Spinal cord (tissue), 10 donors: Measurements from ENCODE around the gene MAP3K20. TPM values are rescaled to one million over a fixed set of nuclear protein-coding genes. Genes with fewer than 3 reads are reported as not detected.

Experiments
- DNase-seq, 6 donors: peaks; one replicate each; pipeline versions ENCODE4 v3.0.0 to v3.0.0-alpha.2; 2013 to 2015; ENCODE audit warnings: low spot score in 6 of 6, low read depth in 4 of 6
- H3K27ac ChIP-seq: one replicate; pipeline ENCODE4 v1.5.1; 2013; ENCODE audit warnings: low read depth, low read length, control low read depth
- H3K27me3 ChIP-seq: one replicate; pipeline ENCODE4 v1.6.1; 2013; ENCODE audit warnings: low read length; ENCODE audit not compliant: control insufficient read depth, insufficient read depth
- H3K36me3 ChIP-seq: one replicate; pipeline ENCODE4 v1.6.1; 2013; ENCODE audit warnings: low read length; ENCODE audit not compliant: control insufficient read depth, insufficient read depth
- H3K4me1 ChIP-seq: one replicate; pipeline ENCODE4 v1.6.1; 2013; ENCODE audit warnings: low read length; ENCODE audit not compliant: control insufficient read depth, insufficient read depth
- H3K4me3 ChIP-seq: one replicate; pipeline ENCODE4 v1.5.1; 2013; ENCODE audit warnings: low read depth, low read length, control low read depth
- H3K9me3 ChIP-seq: one replicate; pipeline ENCODE4 v1.6.1; 2013; ENCODE audit warnings: low read length; ENCODE audit not compliant: control insufficient read depth, insufficient read depth
- WGBS: methylation state at CpG from one replicate; pipeline ENCODE4 v1.1.5; 2013; ENCODE audit warnings: missing lambda C conversion rate; ENCODE audit not compliant: insufficient coverage; 5-methylcytosine and 5-hydroxymethylcytosine counted together
- polyA plus RNA-seq, 2 donors: library from polyadenylated mRNA; unstranded; fragments of 120-200 nt; gene quantifications; one replicate each; pipeline ENCODE4 v1.2.1, GENCODE V29; 2013; ENCODE audit not compliant: insufficient read length in 2 of 2
- total RNA-seq, 2 donors: library from RNA; depleted of rRNA in 1 of 2; stranded (reverse); fragments of 120-200 nt in 1 of 2; fragments of >200 nt in 1 of 2; gene quantifications; one replicate each; pipeline versions ENCODE4 v1.2.3 to v1.2.4, GENCODE V29; 2013 to 2014
- donor health status: healthy.

MAP3K20 gene
- total and polyA plus RNA-seq, 4 donors = 8.0 to 26.8 (median 16.6) TPM

GRCh38 chr2:173079141-173079540, 3.5 kb downstream of the MAP3K20 start:
- WGBS = no CpG with 5 or more reads among the region's 3 CpGs
- no peak overlapping the region for H3K27ac ChIP-seq
- H3K27me3 ChIP-seq = no peaks in the 10 kb centered on the region
- no peak overlapping the region for H3K4me3 ChIP-seq
- H3K36me3 ChIP-seq = no peaks in the 10 kb centered on the region
- no peaks in the 10 kb centered on the region for H3K9me3 ChIP-seq
- no peak for DNase-seq
- H3K4me1 ChIP-seq = peaks cover 10% of the 10 kb centered on the region

GRCh38 chr2:173079973-173080860, 4.6 kb downstream of the MAP3K20 start:
- DNase-seq = no peak
- no peaks in the 10 kb centered on the region for H3K36me3 ChIP-seq
- WGBS = 100% methylated on average over 1 of the region's 6 CpGs
- no peaks in the 10 kb centered on the region for H3K9me3 ChIP-seq
- no peak overlapping the region for H3K4me3 ChIP-seq
- H3K4me1 ChIP-seq = peaks cover 8% of the 10 kb centered on the region
- H3K27ac ChIP-seq = no peak overlapping the region
- no peaks in the 10 kb centered on the region for H3K27me3 ChIP-seq

- no CpG with 5 or more reads among the region's 2 CpGs for WGBS
Measured at GRCh38 chr2:173086518-173087213, 11.0 kb downstream of the MAP3K20 start.

GRCh38 chr2:173087214-173087581, 11.6 kb downstream of the MAP3K20 start:
- no peak overlapping the region for H3K4me3 ChIP-seq
- H3K9me3 ChIP-seq = no peaks in the 10 kb centered on the region
- peaks cover 3% of the 10 kb centered on the region for H3K4me1 ChIP-seq

More at GRCh38 chr2:173086518-173087213, 11.0 kb downstream of the MAP3K20 start:
- H3K9me3 ChIP-seq = no peaks in the 10 kb centered on the region
- no peaks in the 10 kb centered on the region for H3K36me3 ChIP-seq
- DNase-seq = no peak
- H3K27me3 ChIP-seq = no peaks in the 10 kb centered on the region
- H3K4me1 ChIP-seq = peaks cover 3% of the 10 kb centered on the region
- no peak overlapping the region for H3K4me3 ChIP-seq
- H3K27ac ChIP-seq = no peak overlapping the region

GRCh38 chr2:173087793-173088496, 12.3 kb downstream of the MAP3K20 start:
- H3K36me3 ChIP-seq = no peaks in the 10 kb centered on the region
- no peak overlapping the region for H3K4me3 ChIP-seq
- WGBS = 100% methylated on average over 1 of the region's 4 CpGs
- no peaks in the 10 kb centered on the region for H3K9me3 ChIP-seq
- no peaks in the 10 kb centered on the region for H3K27me3 ChIP-seq
- H3K27ac ChIP-seq = no peak overlapping the region
- DNase-seq = no peak
- peaks cover 3% of the 10 kb centered on the region for H3K4me1 ChIP-seq

More at GRCh38 chr2:173087214-173087581, 11.6 kb downstream of the MAP3K20 start:
- WGBS = no CpG with 5 or more reads among the region's 1 CpG
- Histone ChIP-seq H3K36me3 (no peaks in the 10 kb centered on the region), H3K27me3 (no peaks in the 10 kb centered on the region), H3K27ac (no peak overlapping the region)
- DNase-seq = no peak

GRCh38 chr2:173090276-173090877, 14.7 kb downstream of the MAP3K20 start:
- Histone ChIP-seq H3K36me3 (no peaks in the 10 kb centered on the region), H3K27me3 (no peaks in the 10 kb centered on the region), H3K4me1 (peaks cover 3% of the 10 kb centered on the region), H3K27ac (no peak overlapping the region), H3K9me3 (no peaks in the 10 kb centered on the region), H3K4me3 (no peak overlapping the region)
- 47% methylated on average over 6 of the region's 11 CpGs for WGBS
- DNase-seq = no peak

- H3K4me1 ChIP-seq = peaks cover 3% of the 10 kb centered on the region
- no peak overlapping the region for H3K27ac ChIP-seq
- no peaks in the 10 kb centered on the region for H3K27me3 ChIP-seq
- no peaks in the 10 kb centered on the region for H3K36me3 ChIP-seq
- no peaks in the 10 kb centered on the region for H3K9me3 ChIP-seq
- WGBS = 90% methylated on average over 4 of the region's 10 CpGs
- no peak for DNase-seq
- H3K4me3 ChIP-seq = no peak overlapping the region
Measured at GRCh38 chr2:173090973-173091660, 15.5 kb downstream of the MAP3K20 start.

- no peaks in the 10 kb centered on the region for H3K27me3 ChIP-seq
- DNase-seq = peak in 1 of 6 donors; percentile 35
- no peak overlapping the region for H3K27ac ChIP-seq
- no peaks in the 10 kb centered on the region for H3K36me3 ChIP-seq
- no peak overlapping the region for H3K4me3 ChIP-seq
- H3K9me3 ChIP-seq = no peaks in the 10 kb centered on the region
- WGBS = no CpG with 5 or more reads among the region's 4 CpGs
- peaks cover 3% of the 10 kb centered on the region for H3K4me1 ChIP-seq
Measured at GRCh38 chr2:173091910-173092309, 16.3 kb downstream of the MAP3K20 start.
